ENCODE results near the gene HOXB13. TPM values are rescaled to one million over a fixed set of nuclear protein-coding genes. Genes with fewer than 3 reads are reported as not detected.
"Not testable (repeated sequence)": the region's sequence is repeated elsewhere in the genome, so short reads cannot be mapped to it uniquely, and the experiment has no call there.

HOXB13 gene
- total and polyA plus RNA-seq, 9 donors, result 0.38 TPM; not detected in 8

- DNase-seq, result no peak
- TF ChIP-seq EP300 (IDR thresholded peaks at IDR 0.05) (no peak), POLR2A (IDR thresholded peaks at IDR 0.05) (no peak), CTCF (IDR thresholded peaks at IDR 0.05) (no peak)
- no peak overlapping the region for H3K27ac ChIP-seq
- H3K4me1 ChIP-seq (ENCODE audit: insufficient read depth), result no peaks in the 10 kb centered on the region
- no peaks in the 10 kb centered on the region for H3K27me3 ChIP-seq
- H3K9me3 ChIP-seq, result peaks cover 0 to 4% of the 10 kb centered on the region in 2 donors
- intact Hi-C loops (cut with DNase I), result no loop called here
- H3K4me3 ChIP-seq, result no peak overlapping the region
- 10 to 17% (median 12%) methylated on average over 10 of the region's 10 CpGs for WGBS, 3 donors
- no peaks in the 10 kb centered on the region for H3K36me3 ChIP-seq
Measured at GRCh38 chr17:48717367-48718226, 11.0 kb downstream of the HOXB13 start.

- H3K27ac ChIP-seq; H3K4me3 ChIP-seq; H3K4me1 ChIP-seq (ENCODE audit: insufficient read depth); DNase-seq; H3K27me3 ChIP-seq; H3K9me3 ChIP-seq; H3K36me3 ChIP-seq; intact Hi-C loops (cut with DNase I): not testable (repeated sequence)
- 61 to 79% (median 67%) methylated on average over 3 of the region's 3 CpGs for WGBS, 3 donors
Measured at GRCh38 chr17:48716549-48716948, 12.0 kb downstream of the HOXB13 start.

GRCh38 chr17:48715496-48716399 is 12.8 kb downstream of the HOXB13 start:
- intact Hi-C loops (cut with DNase I), result no loop called here
- H3K36me3 ChIP-seq, result no peaks in the 10 kb centered on the region
- no peak overlapping the region for H3K4me3 ChIP-seq
- WGBS, 3 donors, result 16 to 23% (median 16%) methylated on average over 5 of the region's 5 CpGs
- DNase-seq, result no peak
- TF ChIP-seq POLR2A (IDR thresholded peaks at IDR 0.05), result no peak
- TF ChIP-seq CTCF (IDR thresholded peaks at IDR 0.05), result no peak
- TF ChIP-seq EP300 (IDR thresholded peaks at IDR 0.05), result no peak
- no peaks in the 10 kb centered on the region for H3K27me3 ChIP-seq
- H3K27ac ChIP-seq, result no peak overlapping the region
- peaks cover 0 to 4% of the 10 kb centered on the region in 2 donors for H3K9me3 ChIP-seq
- no peaks in the 10 kb centered on the region for H3K4me1 ChIP-seq (ENCODE audit: insufficient read depth)

- no peak overlapping the region for H3K4me3 ChIP-seq
- WGBS, 3 donors, result 51 to 64% (median 55%) methylated on average over 4 of the region's 4 CpGs
Measured at GRCh38 chr17:48711128-48711527, 17.4 kb downstream of the HOXB13 start.

More at GRCh38 chr17:48711128-48711527, 17.4 kb downstream of the HOXB13 start:
- Histone ChIP-seq H3K27ac (no peak overlapping the region), H3K36me3 (no peaks in the 10 kb centered on the region), H3K4me1 (ENCODE audit: insufficient read depth) (no peaks in the 10 kb centered on the region), H3K27me3 (no peaks in the 10 kb centered on the region), H3K9me3 (no peaks in the 10 kb centered on the region)
- intact Hi-C loops (cut with DNase I), result no loop called here
- DNase-seq, result no peak
- TF ChIP-seq CTCF (IDR thresholded peaks at IDR 0.05) (no peak), EP300 (IDR thresholded peaks at IDR 0.05) (no peak), POLR2A (IDR thresholded peaks at IDR 0.05) (no peak)
